Endothelial cell of umbilical vein (primary cell): ENCODE results near the gene PARP12. TPM values are rescaled to one million over a fixed set of nuclear protein-coding genes. Genes with fewer than 3 reads are reported as not detected.

Source experiments
- BruUV-seq: library from RNA; stranded (reverse); fragments of 400-500 nt; replicated peaks from 2 replicates; lab custom pipeline; 2021; lab: Mats Ljungman, UMichigan
- CTCF ChIA-PET: fragments of 300-600, 350-600 bp; sonication (Branson Sonifier 250); formaldehyde crosslinking; loops from one replicate; lab custom pipeline; 2021; ENCODE audit warnings: antibody characterized with exemption, inconsistent platforms; lab: Charles Lee
- POLR2A ChIA-PET: fragments of 300-600, 350-600 bp; sonication (Branson Sonifier 250); formaldehyde crosslinking; loops from one replicate; lab custom pipeline; 2021; ENCODE audit warnings: antibody characterized with exemption, inconsistent platforms; lab: Charles Lee
- DNase-seq: peaks from one replicate; pipeline ENCODE4 v3.0.0-alpha.2; 2011; ENCODE audit warnings: low read depth, low spot score
- FAIRE-seq: peaks from 2 replicates; lab custom pipeline; 2011; peaks lifted over from hg19 to GRCh38; lab: Jason Lieb, UNC
- H2AFZ ChIP-seq: 2 replicates; pipeline ENCODE4 v1.6.0; 2012; ENCODE audit warnings: low read depth, low read length, control low read depth, inconsistent platforms
- H3K27ac ChIP-seq: 2 replicates; pipeline ENCODE4 v1.5.1; 2011; ENCODE audit warnings: low read depth, mild to moderate bottlenecking, control low read depth, low read length, moderate library complexity; ENCODE audit not compliant: insufficient read depth
- H3K27me3 ChIP-seq, 2 experiments: 2 replicates each; pipeline versions ENCODE4 v1.6.0 to v1.6.1; 2011; ENCODE audit warnings: low read length in 2 of 2, mixed read lengths in 1 of 2; ENCODE audit not compliant: control insufficient read depth in 2 of 2, insufficient read depth in 2 of 2
- H3K36me3 ChIP-seq, 2 experiments: 2 replicates in 1 of 2; 3 replicates in 1 of 2; pipeline ENCODE4 v1.5.1; 2011; ENCODE audit warnings: low read length in 2 of 2, mild to moderate bottlenecking in 1 of 2, moderate library complexity in 1 of 2; ENCODE audit not compliant: control insufficient read depth in 2 of 2, insufficient read depth in 2 of 2; ENCODE audit errors: extremely low read depth in 1 of 2
- H3K4me1 ChIP-seq: 3 replicates; pipeline ENCODE4 v1.5.1; 2011; ENCODE audit warnings: mild to moderate bottlenecking, low read length; ENCODE audit not compliant: control insufficient read depth, insufficient read depth; ENCODE audit errors: extremely low read depth
- H3K4me2 ChIP-seq: 2 replicates; pipeline ENCODE4 v1.6.1; 2011; ENCODE audit warnings: low read length, control low read depth, mixed read lengths; ENCODE audit not compliant: insufficient read depth
- H3K4me3 ChIP-seq, 3 experiments: fragments of 200-600 bp in 1 of 3; sonication (generic), shearing (Covaris generic) in 1 of 3; replicated peaks in 1 of 3; 2 replicates each; pipeline ENCODE4 v1.5.1; 2011 to 2016; ENCODE audit warnings: control low read depth in 3 of 3, low read length in 3 of 3, mild to moderate bottlenecking in 2 of 3, inconsistent platforms in 1 of 3, low read depth in 1 of 3, moderate library complexity in 1 of 3; ENCODE audit not compliant: insufficient read depth in 1 of 3
- H3K79me2 ChIP-seq: 2 replicates; pipeline ENCODE4 v1.6.0; 2012; ENCODE audit warnings: low read length, inconsistent platforms; ENCODE audit not compliant: control insufficient read depth, insufficient read depth
- H3K9ac ChIP-seq: replicated peaks from 2 replicates; pipeline ENCODE3; 2011; ENCODE audit warnings: low read length, control low read depth; ENCODE audit not compliant: insufficient read depth; ENCODE audit errors: extremely low read depth
- H3K9me1 ChIP-seq: replicated peaks from 3 replicates; pipeline ENCODE4 v1.6.0; 2011; ENCODE audit warnings: mild to moderate bottlenecking, low read length; ENCODE audit not compliant: control insufficient read depth, insufficient read depth; ENCODE audit errors: extremely low read depth
- H3K9me3 ChIP-seq: replicated peaks from 2 replicates; pipeline ENCODE4 v1.5.1; 2012; ENCODE audit warnings: low read length, inconsistent platforms; ENCODE audit not compliant: control insufficient read depth, insufficient read depth
- H4K20me1 ChIP-seq: replicated peaks from 2 replicates; pipeline ENCODE3; 2011; ENCODE audit warnings: mild to moderate bottlenecking, low read length; ENCODE audit not compliant: control insufficient read depth, insufficient read depth; ENCODE audit errors: extremely low read depth
- EZH2 ChIP-seq: IDR thresholded peaks from 2 replicates; pipeline ENCODE4 v1.6.1; 2012; ENCODE audit warnings: borderline replicate concordance, low read depth, mild to moderate bottlenecking, moderate library complexity, low read length, inconsistent platforms; ENCODE audit not compliant: severe bottlenecking
- FOS ChIP-seq: IDR thresholded peaks from 2 replicates; pipeline ENCODE4 v1.6.1; 2011; ENCODE audit warnings: mild to moderate bottlenecking, low read length, moderate library complexity, borderline replicate concordance; ENCODE audit not compliant: insufficient read depth
- GATA2 ChIP-seq: IDR thresholded peaks from 2 replicates; pipeline ENCODE4 v1.7.0; 2011; ENCODE audit warnings: low read depth, mild to moderate bottlenecking, moderate library complexity, mixed read lengths, low read length; ENCODE audit not compliant: insufficient read length, insufficient read depth
- JUN ChIP-seq: IDR thresholded peaks from 2 replicates; pipeline ENCODE4 v1.6.1; 2011; ENCODE audit warnings: borderline replicate concordance, low read depth; ENCODE audit not compliant: insufficient read length, insufficient read depth
- MYC ChIP-seq: IDR thresholded peaks from one replicate; pipeline ENCODE4 v1.6.1; 2011; ENCODE audit warnings: mild to moderate bottlenecking, low read depth, low read length
- POLR2A ChIP-seq: IDR thresholded peaks from 2 replicates; pipeline ENCODE4 v1.6.1; 2012; ENCODE audit warnings: low read depth, mild to moderate bottlenecking, control low read depth, low read length
- POLR2AphosphoS5 ChIP-seq: IDR thresholded peaks from 2 replicates; pipeline ENCODE4 v1.6.1; 2012; ENCODE audit warnings: low read depth, mild to moderate bottlenecking, control low read depth, low read length, moderate library complexity; ENCODE audit not compliant: insufficient read depth
- dilution Hi-C: fragments of 300-500 bp; cut with MboI; formaldehyde crosslinking; loops from one replicate; pipeline ENCODE4 v1.15.0; 2019; ENCODE audit warnings: low sequenced_read_pairs; ENCODE audit not compliant: extremely low pct_ligation_motif_present
- intact Hi-C: fragments of 100-400 bp; cut with micrococcal nuclease; formaldehyde crosslinking; loops from one replicate; pipeline ENCODE4 v1.10.0; 2022
- polyA plus RNA-seq, 4 experiments: library from polyadenylated mRNA; depleted of rRNA in 3 of 4; stranded (reverse) in 3 of 4; unstranded in 1 of 4; fragments of >200 nt; gene quantifications; 2 replicates each; pipeline versions ENCODE4 v1.2.1 to v1.2.3, GENCODE V29; 2011 to 2012; ENCODE audit warnings: missing spikeins in 1 of 4
- total RNA-seq: library from RNA; stranded (reverse); gene quantifications from 2 replicates; pipeline ENCODE4 v1.2.3, GENCODE V29; 2021
- TF ChIP-seq, protein P1 (sequence below), 2 donors: IDR thresholded peaks; 1 replicate in 1 of 2; 2 replicates in 1 of 2; pipeline ENCODE4 v1.5.1; 2011; ENCODE audit warnings: low read length in 2 of 2, mild to moderate bottlenecking in 2 of 2, moderate library complexity in 2 of 2, control low read depth in 1 of 2, inconsistent platforms in 1 of 2, low read depth in 1 of 2; ENCODE audit not compliant: insufficient read depth in 1 of 2; ENCODE audit errors: extremely low read depth in 1 of 2
- TF ChIP-seq, protein P2 (sequence below): IDR thresholded peaks from 2 replicates; pipeline ENCODE4 v1.6.1; 2011; ENCODE audit not compliant: insufficient read depth, insufficient read length

The PARP12 gene
- total and polyA plus RNA-seq, 2 donors (not counting 3 experiments of a cell fraction or from before 2014, with no cell fraction given): 65.4 to 83.2 TPM

DNA sequence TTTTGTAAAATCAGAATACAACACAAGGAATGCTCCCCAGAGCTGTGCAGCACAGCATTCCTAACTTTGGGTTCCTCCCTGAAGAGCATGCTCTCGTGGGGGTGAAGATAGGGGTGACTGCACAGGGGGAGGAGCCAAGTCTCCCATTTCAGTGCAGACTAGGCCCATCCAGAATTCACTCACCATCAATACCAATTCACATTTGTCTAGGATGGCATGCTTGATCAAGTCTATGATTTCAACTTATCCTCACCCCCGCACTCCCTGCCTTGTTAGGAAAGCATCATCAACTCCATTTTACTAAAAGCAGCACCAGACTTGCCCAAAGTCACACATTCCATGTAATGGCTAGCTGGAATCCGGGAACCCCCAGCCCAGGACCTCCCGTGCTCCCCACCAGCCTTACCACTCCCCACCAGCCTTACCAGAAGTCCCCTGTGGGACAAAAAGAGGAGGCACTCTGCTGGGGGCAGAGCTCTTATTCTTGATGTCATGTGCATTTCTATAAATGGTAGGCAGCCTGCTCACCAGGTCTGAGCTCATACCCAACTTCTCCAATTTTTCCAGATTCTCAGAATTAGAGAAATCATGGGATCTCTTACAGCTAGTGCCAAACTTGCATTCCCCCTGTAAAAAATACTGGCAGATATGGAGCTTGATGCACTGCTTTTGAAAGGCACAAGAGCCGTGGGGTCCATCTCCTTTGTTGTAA is 6.2 kb downstream of the PARP12 start:
- Histone ChIP-seq H3K79me2 (peaks cover 32% of the 10 kb centered on the region), H3K9ac (no peak overlapping the region), H2AFZ (no peak overlapping the region), H3K27ac (no peak overlapping the region), H3K4me1 (peaks cover 28% of the 10 kb centered on the region), H3K4me2 (no peak overlapping the region), H3K9me3 (no peaks in the 10 kb centered on the region), H3K9me1 (no peaks in the 10 kb centered on the region), H4K20me1 (no peaks in the 10 kb centered on the region), H3K4me3 (no peak overlapping the region), H3K36me3 (peaks cover 10 to 13% of the 10 kb centered on the region in 2 experiments), H3K27me3 (no peaks in the 10 kb centered on the region)
- ChIA-PET CTCF (interaction anchor here (10.0 kb wide), 1 partner anchor 16 kb away, joined by 66 read pairs; no protein-coding TSS in a partner anchor), POLR2A (no interaction called here)
- dilution Hi-C loops: no loop called here
- no TSS peak for BruUV-seq
- TF ChIP-seq POLR2A (no peak), GATA2 (no peak), JUN (no peak), FOS (no peak), EZH2 (no peak), MYC (no peak), POLR2AphosphoS5 (no peak)
- TF ChIP-seq, protein P1, sequence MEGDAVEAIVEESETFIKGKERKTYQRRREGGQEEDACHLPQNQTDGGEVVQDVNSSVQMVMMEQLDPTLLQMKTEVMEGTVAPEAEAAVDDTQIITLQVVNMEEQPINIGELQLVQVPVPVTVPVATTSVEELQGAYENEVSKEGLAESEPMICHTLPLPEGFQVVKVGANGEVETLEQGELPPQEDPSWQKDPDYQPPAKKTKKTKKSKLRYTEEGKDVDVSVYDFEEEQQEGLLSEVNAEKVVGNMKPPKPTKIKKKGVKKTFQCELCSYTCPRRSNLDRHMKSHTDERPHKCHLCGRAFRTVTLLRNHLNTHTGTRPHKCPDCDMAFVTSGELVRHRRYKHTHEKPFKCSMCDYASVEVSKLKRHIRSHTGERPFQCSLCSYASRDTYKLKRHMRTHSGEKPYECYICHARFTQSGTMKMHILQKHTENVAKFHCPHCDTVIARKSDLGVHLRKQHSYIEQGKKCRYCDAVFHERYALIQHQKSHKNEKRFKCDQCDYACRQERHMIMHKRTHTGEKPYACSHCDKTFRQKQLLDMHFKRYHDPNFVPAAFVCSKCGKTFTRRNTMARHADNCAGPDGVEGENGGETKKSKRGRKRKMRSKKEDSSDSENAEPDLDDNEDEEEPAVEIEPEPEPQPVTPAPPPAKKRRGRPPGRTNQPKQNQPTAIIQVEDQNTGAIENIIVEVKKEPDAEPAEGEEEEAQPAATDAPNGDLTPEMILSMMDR (IDR thresholded peaks at IDR 0.05; ENCODE audit: extremely low read depth in 1 of 2, insufficient read depth in 1 of 2, low read depth in 1 of 2, low read length in 2 of 2): no peak
- TF ChIP-seq, protein P2, sequence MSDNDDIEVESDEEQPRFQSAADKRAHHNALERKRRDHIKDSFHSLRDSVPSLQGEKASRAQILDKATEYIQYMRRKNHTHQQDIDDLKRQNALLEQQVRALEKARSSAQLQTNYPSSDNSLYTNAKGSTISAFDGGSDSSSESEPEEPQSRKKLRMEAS: no peak
- FAIRE-seq: no peak
- DNase-seq: no peak
- intact Hi-C loops: no loop called here
